Measurements from ENCODE around the gene TRANK1.
"Not testable (repeated sequence)": the region's sequence is repeated elsewhere in the genome, so short reads cannot be mapped to it uniquely, and the experiment has no call there.

TRANK1 gene

DNA sequence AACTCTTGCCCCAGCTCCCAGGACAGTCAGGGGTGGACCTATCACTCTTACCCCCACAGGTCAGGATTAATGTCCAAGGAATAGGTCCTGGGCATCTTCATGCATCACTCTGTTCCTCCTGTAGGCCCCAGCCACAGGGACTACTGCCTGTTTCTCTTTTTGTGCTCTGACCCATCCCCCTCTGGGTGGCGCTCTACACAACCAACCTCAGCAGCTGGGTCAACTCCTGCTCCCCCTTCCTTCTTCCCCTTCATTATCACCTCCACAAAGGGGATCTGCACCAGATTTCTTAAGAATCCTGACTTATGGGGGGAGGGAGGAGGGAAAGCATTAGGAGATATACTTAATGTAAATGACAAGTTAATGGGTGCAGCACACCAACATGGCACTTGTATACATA lies 12.2 kb upstream of the TRANK1 start:
- DNase-seq (ENCODE audit: low spot score) = no peak

- no peak for DNase-seq (ENCODE audit: low spot score)
Measured at GRCh38 chr3:36956155-36956554, 11.3 kb upstream of the TRANK1 start.

GRCh38 chr3:36954452-36955134 lies 9.7 kb upstream of the TRANK1 start:
- no peak for DNase-seq (ENCODE audit: low spot score)

- DNase-seq (ENCODE audit: low spot score) = not testable (repeated sequence)
Measured at GRCh38 chr3:36947814-36948213, 3.0 kb upstream of the TRANK1 start.

- no peak for DNase-seq (ENCODE audit: low spot score)
Measured at GRCh38 chr3:36945333-36945980, 603 bp upstream of the TRANK1 start.

DNA sequence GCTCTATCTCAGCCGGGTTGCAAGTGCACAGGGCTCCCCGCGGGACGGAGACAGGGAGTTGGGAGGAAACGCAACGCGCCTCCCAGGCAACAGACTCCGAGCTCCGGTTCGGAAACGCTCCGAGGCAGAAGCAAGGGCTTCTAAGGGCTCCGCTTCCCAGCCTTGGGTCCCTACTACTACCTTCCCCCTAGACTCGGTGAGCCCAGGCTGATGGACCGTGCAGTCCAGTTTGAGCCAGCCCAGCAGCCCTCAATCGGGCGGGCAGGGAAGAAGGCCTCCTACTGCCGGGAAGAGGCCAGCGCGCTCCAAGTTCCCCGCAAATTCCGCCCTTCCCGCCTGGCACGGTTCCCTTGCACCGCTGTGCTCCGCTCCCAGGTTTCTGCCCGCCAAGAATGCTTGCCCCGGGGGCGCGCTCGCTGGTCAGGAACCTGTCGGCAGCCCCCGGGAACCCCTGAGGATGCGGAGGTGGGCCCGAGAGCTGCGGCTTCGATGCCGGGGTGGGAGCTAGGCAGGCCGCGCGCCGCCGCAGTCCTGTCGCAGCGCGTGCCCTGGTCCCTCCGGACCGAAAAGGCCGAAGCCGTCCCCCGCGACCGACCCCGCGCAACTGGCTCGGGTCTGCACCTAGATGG lies 728 bp downstream of the TRANK1 start:
- peak; percentile 88 for DNase-seq (ENCODE audit: low spot score)

DNA sequence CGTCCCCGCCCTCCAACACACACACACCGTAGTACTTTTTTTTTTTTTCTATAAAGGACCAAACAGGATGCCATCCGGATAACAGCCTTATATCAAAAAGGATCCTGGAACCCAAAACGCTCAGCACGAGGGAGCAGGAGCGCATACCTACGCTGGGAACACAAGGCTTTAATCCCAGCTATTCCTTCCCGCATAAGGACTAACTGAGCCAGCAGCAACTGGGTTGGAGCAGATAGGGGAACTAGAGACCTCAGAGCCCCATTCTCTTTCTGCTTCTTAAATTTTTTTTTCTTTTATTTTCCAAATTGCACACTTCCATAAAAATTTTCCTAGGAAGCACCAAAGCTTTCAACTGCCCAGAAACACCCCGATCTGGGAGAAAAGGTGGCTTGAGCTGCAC lies 1.3 kb downstream of the TRANK1 start:
- no peak for DNase-seq (ENCODE audit: low spot score)

DNA sequence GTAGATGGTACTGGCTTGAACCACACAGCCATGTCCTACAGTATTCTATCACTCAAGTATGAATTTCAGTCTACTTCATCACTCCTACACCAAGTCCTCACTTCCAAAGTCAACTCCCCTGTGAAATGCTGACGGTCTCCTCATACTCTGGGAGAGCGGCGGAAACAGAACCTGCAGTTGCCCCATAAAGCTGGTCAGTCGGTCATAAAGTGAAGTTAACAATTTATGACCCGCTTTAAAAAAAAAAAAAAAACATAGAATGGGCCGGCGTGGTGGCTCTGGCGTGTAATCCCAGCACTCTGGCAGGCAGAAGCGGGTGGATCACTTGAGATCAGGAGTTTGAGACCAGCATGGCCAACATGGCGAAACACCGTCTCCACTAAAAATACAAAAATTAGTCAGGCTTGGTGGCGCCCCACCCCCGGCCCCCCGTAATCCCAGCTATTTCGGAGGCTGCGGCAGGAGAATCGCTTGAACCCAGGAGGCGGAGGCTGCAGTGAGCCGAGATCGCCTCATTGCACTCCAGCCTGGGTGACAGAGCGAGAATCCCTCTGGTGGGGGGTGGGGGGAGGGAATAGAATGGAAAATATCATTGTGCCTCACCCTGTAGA lies 2.1 kb downstream of the TRANK1 start:
- DNase-seq (ENCODE audit: low spot score) = no peak

GRCh38 chr3:36941658-36942057 lies 3.2 kb downstream of the TRANK1 start:
- DNase-seq (ENCODE audit: low spot score) = no peak

DNA sequence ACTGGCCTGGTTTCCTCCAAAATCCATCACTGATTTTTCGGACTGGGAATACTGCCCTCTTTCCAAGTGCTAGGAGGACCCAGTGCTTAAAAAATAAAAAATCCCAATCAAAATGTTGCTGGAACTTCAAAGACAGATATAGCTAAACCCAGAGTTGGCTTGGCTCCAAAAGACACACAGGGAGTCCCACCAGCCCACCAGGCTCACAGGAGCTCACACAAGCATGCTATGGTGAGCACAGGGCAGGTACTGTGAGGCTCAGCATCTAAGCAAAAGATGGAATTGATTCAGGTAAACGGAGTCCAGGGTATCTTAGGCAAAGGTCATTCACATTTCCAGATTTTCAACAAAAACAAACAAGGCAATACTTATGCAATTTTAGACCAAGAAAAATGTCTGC lies 3.7 kb downstream of the TRANK1 start:
- no peak for DNase-seq (ENCODE audit: low spot score)

- DNase-seq (ENCODE audit: low spot score) = no peak
Measured at GRCh38 chr3:36937492-36937891, 7.4 kb downstream of the TRANK1 start.

- no peak for DNase-seq (ENCODE audit: low spot score)
Measured at GRCh38 chr3:36933540-36934296, 11.1 kb downstream of the TRANK1 start.

DNA sequence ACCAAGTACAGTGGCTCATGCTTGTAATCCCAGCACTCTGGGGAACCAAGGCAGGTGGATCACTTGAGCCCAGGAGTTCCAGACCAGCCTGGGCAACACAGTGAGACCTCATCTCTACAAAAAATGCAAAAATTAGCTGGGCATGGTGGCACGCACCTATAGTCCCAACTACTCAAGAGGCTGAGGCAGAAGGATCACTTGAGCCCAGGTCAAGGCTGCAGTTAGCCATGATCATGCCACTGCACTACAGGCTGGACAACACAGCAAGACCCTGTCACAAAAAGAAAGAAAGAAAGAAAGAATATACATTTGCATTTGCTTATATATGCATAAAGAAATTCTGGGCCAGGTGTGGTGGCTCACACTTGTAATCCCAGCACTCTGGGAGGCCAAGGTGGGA lies 13.4 kb downstream of the TRANK1 start:
- DNase-seq (ENCODE audit: low spot score) = not testable (repeated sequence)

DNA sequence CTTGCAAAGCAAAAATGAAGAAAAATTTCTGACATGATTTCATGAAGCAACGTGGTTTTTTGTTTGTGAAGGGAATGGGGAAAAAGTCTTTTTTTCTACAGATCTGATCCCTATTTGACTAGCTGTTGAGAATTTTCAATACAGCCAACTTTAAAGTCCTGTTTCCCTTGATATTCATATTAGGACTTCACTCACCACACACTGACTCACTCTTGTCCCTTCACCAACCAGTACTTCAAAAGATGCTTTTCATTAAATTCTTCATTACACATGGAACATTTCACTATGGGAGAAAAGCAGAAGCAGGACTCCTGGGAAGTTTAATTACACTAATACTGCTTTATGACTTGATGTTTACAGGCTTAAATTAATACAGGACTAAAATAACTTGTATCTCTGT lies 16.6 kb downstream of the TRANK1 start:
- no peak for DNase-seq (ENCODE audit: low spot score)

DNA sequence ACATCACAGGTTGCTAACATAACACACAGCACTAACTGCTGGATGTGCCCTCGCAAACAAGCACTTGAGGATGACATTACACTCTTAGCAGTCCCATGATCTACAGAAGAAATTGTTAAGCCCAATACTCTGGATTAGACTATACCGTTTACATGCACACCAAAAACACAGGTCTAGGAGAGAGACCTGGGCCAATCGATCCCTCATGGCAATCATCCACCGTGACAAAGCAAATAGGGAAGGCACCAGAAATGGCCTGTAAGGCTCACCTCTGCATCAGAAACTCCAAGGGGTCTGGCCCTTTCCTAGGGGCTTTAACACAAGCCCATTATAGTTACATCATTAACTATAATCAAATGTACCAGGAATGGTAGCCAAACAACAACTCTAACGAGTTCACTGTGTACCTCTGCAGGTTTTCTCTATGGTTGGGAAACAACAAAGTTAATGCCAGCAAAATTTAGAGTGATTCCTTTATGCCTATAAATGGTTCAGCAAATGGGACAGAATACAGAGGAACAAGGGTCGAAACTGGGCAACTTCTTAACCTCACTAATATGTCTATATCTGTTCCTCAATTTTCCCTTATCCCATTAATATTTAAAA lies 18.5 kb downstream of the TRANK1 start:
- no peak for DNase-seq (ENCODE audit: low spot score)

- no peak for DNase-seq (ENCODE audit: low spot score)
Measured at GRCh38 chr3:36924744-36925521, 19.9 kb downstream of the TRANK1 start.

DNA sequence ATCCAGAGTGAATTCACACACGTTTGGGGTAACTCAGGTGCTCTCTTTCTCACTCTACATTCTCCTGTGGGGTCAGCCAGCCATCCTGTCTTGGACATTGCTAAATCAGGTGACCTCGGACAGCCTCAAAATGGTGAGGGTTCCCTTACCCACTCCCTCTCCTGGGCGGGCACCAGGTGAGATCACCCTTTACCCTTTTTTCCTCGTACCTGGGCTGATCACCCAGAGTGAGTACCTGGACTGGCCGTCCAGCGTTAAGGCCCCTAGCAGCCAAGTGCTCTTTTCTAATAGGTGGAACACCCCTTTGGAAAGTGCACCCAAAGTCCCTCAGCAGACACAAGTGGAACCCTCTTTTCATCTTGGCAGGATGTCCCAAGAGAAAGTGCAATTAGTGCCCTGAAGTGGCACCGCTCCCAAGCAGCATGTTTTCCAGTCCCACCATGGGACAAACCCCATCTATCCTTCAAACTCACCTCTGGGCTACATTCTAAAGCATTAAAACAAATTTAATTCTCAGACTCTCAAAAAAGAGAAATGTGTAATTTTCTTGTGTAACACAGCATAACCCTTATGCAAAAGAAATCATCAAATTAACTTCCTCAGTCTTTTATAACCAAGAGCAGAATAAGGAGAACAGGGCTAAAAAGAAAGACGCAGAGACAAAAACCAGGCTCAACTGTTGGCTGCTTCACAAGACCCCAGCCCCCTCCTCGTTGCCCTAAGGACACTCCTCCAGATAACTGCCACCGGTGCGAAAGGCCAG lies 20.7 kb downstream of the TRANK1 start:
- DNase-seq (ENCODE audit: low spot score) = no peak

GRCh38 chr3:36923523-36923943 lies 21.3 kb downstream of the TRANK1 start:
- no peak for DNase-seq (ENCODE audit: low spot score)

- no peak for DNase-seq (ENCODE audit: low spot score)
Measured at GRCh38 chr3:36920884-36921567, 23.8 kb downstream of the TRANK1 start.

Measured in GM03348 (cell line).